ENCODE results near the gene KIF15.

- TF ChIP-seq POLR2A (IDR thresholded peaks at IDR 0.05), result no peak
- TF ChIP-seq, protein P1, sequence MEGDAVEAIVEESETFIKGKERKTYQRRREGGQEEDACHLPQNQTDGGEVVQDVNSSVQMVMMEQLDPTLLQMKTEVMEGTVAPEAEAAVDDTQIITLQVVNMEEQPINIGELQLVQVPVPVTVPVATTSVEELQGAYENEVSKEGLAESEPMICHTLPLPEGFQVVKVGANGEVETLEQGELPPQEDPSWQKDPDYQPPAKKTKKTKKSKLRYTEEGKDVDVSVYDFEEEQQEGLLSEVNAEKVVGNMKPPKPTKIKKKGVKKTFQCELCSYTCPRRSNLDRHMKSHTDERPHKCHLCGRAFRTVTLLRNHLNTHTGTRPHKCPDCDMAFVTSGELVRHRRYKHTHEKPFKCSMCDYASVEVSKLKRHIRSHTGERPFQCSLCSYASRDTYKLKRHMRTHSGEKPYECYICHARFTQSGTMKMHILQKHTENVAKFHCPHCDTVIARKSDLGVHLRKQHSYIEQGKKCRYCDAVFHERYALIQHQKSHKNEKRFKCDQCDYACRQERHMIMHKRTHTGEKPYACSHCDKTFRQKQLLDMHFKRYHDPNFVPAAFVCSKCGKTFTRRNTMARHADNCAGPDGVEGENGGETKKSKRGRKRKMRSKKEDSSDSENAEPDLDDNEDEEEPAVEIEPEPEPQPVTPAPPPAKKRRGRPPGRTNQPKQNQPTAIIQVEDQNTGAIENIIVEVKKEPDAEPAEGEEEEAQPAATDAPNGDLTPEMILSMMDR (IDR thresholded peaks at IDR 0.05), result no peak
Measured at GRCh38 chr3:44848634-44849033, 87.0 kb downstream of the KIF15 start.

All from testis (tissue), 2 donors.